ENCODE results near the gene UBE2E2.

The UBE2E2 gene

GRCh38 chr3:23301819-23302218 is 98.7 kb downstream of the UBE2E2 start (continued):
- TF ChIP-seq KLF7 (tag by site-specific recombination; IDR thresholded peaks at IDR 0.05; ENCODE audit: borderline replicate concordance) = no peak
- no peak for TF ChIP-seq ZNF560 (tag by site-specific recombination; IDR thresholded peaks at IDR 0.05; ENCODE audit: borderline replicate concordance)
- TF ChIP-seq, protein P1, sequence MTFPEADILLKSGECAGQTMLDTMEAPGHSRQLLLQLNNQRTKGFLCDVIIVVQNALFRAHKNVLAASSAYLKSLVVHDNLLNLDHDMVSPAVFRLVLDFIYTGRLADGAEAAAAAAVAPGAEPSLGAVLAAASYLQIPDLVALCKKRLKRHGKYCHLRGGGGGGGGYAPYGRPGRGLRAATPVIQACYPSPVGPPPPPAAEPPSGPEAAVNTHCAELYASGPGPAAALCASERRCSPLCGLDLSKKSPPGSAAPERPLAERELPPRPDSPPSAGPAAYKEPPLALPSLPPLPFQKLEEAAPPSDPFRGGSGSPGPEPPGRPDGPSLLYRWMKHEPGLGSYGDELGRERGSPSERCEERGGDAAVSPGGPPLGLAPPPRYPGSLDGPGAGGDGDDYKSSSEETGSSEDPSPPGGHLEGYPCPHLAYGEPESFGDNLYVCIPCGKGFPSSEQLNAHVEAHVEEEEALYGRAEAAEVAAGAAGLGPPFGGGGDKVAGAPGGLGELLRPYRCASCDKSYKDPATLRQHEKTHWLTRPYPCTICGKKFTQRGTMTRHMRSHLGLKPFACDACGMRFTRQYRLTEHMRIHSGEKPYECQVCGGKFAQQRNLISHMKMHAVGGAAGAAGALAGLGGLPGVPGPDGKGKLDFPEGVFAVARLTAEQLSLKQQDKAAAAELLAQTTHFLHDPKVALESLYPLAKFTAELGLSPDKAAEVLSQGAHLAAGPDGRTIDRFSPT (tag by site-specific recombination; IDR thresholded peaks at IDR 0.05) = no peak
- TF ChIP-seq, protein P2, sequence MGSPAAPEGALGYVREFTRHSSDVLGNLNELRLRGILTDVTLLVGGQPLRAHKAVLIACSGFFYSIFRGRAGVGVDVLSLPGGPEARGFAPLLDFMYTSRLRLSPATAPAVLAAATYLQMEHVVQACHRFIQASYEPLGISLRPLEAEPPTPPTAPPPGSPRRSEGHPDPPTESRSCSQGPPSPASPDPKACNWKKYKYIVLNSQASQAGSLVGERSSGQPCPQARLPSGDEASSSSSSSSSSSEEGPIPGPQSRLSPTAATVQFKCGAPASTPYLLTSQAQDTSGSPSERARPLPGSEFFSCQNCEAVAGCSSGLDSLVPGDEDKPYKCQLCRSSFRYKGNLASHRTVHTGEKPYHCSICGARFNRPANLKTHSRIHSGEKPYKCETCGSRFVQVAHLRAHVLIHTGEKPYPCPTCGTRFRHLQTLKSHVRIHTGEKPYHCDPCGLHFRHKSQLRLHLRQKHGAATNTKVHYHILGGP (tag by site-specific recombination; IDR thresholded peaks at IDR 0.05) = no peak
- TF ChIP-seq SCRT1 (tag by site-specific recombination; IDR thresholded peaks at IDR 0.05; ENCODE audit: borderline replicate concordance) = no peak
- TF ChIP-seq ZNF37A (tag by site-specific recombination; IDR thresholded peaks at IDR 0.05) = no peak

GRCh38 chr3:23302271-23302670 is 99.1 kb downstream of the UBE2E2 start:
- H3K4me3 ChIP-seq (ENCODE audit: low read depth, low read length) = no peak overlapping the region
- H3K9me3 ChIP-seq (ENCODE audit: control insufficient read depth, insufficient read depth, low read depth, low read length) = no peaks in the 10 kb centered on the region
- H3K27ac ChIP-seq (ENCODE audit: extremely low read depth, low read depth, low read length) = no peak overlapping the region
- CTCF ChIA-PET = interaction anchor here (0.6 kb wide), 1 partner anchor 123 kb away, joined by 3 read pairs; no protein-coding TSS in a partner anchor
- no peaks in the 10 kb centered on the region for H3K4me1 ChIP-seq (ENCODE audit: control insufficient read depth, insufficient read depth, low read length)
- POLR2A ChIA-PET = no interaction called here
- TF ChIP-seq ZFP37 (tag by site-specific recombination; IDR thresholded peaks at IDR 0.05) (no peak), ZNF792 (tag by site-specific recombination; IDR thresholded peaks at IDR 0.05) (no peak), ZNF654 (tag by site-specific recombination; IDR thresholded peaks at IDR 0.05; ENCODE audit: low read depth) (no peak), ZNF248 (tag by site-specific recombination; IDR thresholded peaks at IDR 0.05) (no peak), ZNF658 (tag by site-specific recombination; IDR thresholded peaks at IDR 0.05) (no peak), ZNF501 (tag by site-specific recombination; IDR thresholded peaks at IDR 0.05) (no peak), ZNF169 (tag by site-specific recombination; IDR thresholded peaks at IDR 0.05) (no peak)
- H3K36me3 ChIP-seq (ENCODE audit: control insufficient read depth in 2 of 2, insufficient read depth in 1 of 2, low read length in 2 of 2) = no peaks in the 10 kb centered on the region

DNA sequence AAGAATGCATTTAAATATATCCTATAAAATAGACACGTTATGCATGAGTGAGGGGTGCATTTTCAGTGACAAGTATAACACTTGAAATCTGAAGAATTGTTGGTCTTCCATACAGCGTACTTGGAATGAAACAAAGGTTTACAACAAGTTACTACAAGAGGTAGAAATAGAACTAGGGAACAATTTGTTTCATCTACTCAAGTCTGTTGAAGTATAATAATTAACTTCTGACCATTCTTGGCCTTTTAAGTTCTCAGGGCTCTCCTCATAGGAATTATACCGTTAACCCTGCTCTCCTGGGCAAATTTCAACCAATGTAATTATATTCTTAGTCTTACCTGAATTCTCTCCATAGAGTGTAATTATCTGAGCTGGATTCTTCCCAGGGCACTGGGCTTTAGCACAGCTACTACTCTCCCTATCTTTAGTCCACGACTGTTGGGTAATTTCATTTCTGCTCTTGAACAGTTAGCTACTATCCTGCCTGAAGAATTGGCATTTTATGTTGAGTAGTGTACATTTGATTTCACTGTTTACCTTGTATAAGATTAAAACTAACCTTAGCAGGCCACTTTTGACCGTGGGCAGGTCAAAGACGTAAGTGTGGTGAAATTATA is 100.6 kb downstream of the UBE2E2 start:
- ChIA-PET POLR2A (no interaction called here), CTCF (no interaction called here)
- H3K9me3 ChIP-seq (ENCODE audit: control insufficient read depth, insufficient read depth, low read depth, low read length) = no peaks in the 10 kb centered on the region
- TF ChIP-seq ZNF704 (tag by site-specific recombination; IDR thresholded peaks at IDR 0.05) (no peak), ZFP37 (tag by site-specific recombination; IDR thresholded peaks at IDR 0.05) (no peak), ZNF558 (tag by site-specific recombination; IDR thresholded peaks at IDR 0.05) (no peak), ZNF19 (tag by site-specific recombination; IDR thresholded peaks at IDR 0.05; ENCODE audit: low read depth) (no peak), ZNF354C (tag by site-specific recombination; IDR thresholded peaks at IDR 0.05; ENCODE audit: borderline replicate concordance, low read depth) (no peak), ZBTB26 (tag by site-specific recombination; optimal IDR thresholded peaks at IDR 0.05) (no peak), PRDM6 (tag by site-specific recombination; IDR thresholded peaks at IDR 0.05) (no peak), ZNF600 (tag by site-specific recombination; IDR thresholded peaks at IDR 0.05) (no peak), ZNF280C (tag by site-specific recombination; IDR thresholded peaks at IDR 0.05) (no peak), ZNF202 (tag by site-specific recombination; IDR thresholded peaks at IDR 0.05; ENCODE audit: borderline replicate concordance) (no peak), ZNF701 (tag by site-specific recombination; IDR thresholded peaks at IDR 0.05) (no peak)

More for the DNA sequence above, 100.6 kb downstream of the UBE2E2 start:
- no peaks in the 10 kb centered on the region for H3K36me3 ChIP-seq (ENCODE audit: control insufficient read depth in 2 of 2, insufficient read depth in 1 of 2, low read length in 2 of 2)
- H3K27ac ChIP-seq (ENCODE audit: extremely low read depth, low read depth, low read length) = no peak overlapping the region
- H3K4me3 ChIP-seq (ENCODE audit: low read depth, low read length) = no peak overlapping the region
- no peaks in the 10 kb centered on the region for H3K4me1 ChIP-seq (ENCODE audit: control insufficient read depth, insufficient read depth, low read length)

Measured in HEK293 (cell line).